ENCODE measurements around the gene EIF1B. TPM values are rescaled to one million over a fixed set of nuclear protein-coding genes. Genes with fewer than 3 reads are reported as not detected.
"Not testable (repeated sequence)": the region's sequence is repeated elsewhere in the genome, so short reads cannot be mapped to it uniquely, and the experiment has no call there.

EIF1B gene
- total RNA-seq, 4 donors from 2014 or later, result 18.5 to 68.7 (median 30.7) TPM

GRCh38 chr3:40268802-40269524, 40.5 kb upstream of the EIF1B start:
- DNase-seq, result no peak
- Histone ChIP-seq H3K27me3 (no peaks in the 10 kb centered on the region), H3K36me3 (no peaks in the 10 kb centered on the region), H3K9me3 (no peaks in the 10 kb centered on the region), H3K27ac (no peak overlapping the region), H3K4me3 (no peak overlapping the region), H3K4me1 (no peaks in the 10 kb centered on the region)
- TF ChIP-seq CTCF (IDR thresholded peaks at IDR 0.05) (no peak), POLR2A (IDR thresholded peaks at IDR 0.05) (no peak)
- intact Hi-C loops (cut with DNase I; ENCODE audit: low total_unique reads), result no loop called here

- H3K4me3 ChIP-seq, result no peak overlapping the region
- no peak for TF ChIP-seq POLR2A (IDR thresholded peaks at IDR 0.05)
- TF ChIP-seq CTCF (IDR thresholded peaks at IDR 0.05), result no peak
These were observed 30.7 kb upstream of the EIF1B start for GRCh38 chr3:40278791-40279190.

GRCh38 chr3:40281995-40282394, 27.5 kb upstream of the EIF1B start:
- Histone ChIP-seq H3K4me3 (no peak overlapping the region), H3K36me3 (no peaks in the 10 kb centered on the region), H3K9me3 (no peaks in the 10 kb centered on the region), H3K27me3 (no peaks in the 10 kb centered on the region), H3K4me1 (no peaks in the 10 kb centered on the region), H3K27ac (no peak overlapping the region)
- intact Hi-C loops (cut with DNase I; ENCODE audit: low total_unique reads), result no loop called here
- no peak for TF ChIP-seq CTCF (IDR thresholded peaks at IDR 0.05)
- TF ChIP-seq POLR2A (IDR thresholded peaks at IDR 0.05), result no peak
- DNase-seq, result no peak

More at GRCh38 chr3:40278791-40279190, 30.7 kb upstream of the EIF1B start:
- no peaks in the 10 kb centered on the region for H3K9me3 ChIP-seq
- no peaks in the 10 kb centered on the region for H3K36me3 ChIP-seq
- no peaks in the 10 kb centered on the region for H3K4me1 ChIP-seq
- H3K27me3 ChIP-seq, result no peaks in the 10 kb centered on the region
- intact Hi-C loops (cut with DNase I; ENCODE audit: low total_unique reads), result no loop called here
- no peak for DNase-seq
- H3K27ac ChIP-seq, result no peak overlapping the region

DNA sequence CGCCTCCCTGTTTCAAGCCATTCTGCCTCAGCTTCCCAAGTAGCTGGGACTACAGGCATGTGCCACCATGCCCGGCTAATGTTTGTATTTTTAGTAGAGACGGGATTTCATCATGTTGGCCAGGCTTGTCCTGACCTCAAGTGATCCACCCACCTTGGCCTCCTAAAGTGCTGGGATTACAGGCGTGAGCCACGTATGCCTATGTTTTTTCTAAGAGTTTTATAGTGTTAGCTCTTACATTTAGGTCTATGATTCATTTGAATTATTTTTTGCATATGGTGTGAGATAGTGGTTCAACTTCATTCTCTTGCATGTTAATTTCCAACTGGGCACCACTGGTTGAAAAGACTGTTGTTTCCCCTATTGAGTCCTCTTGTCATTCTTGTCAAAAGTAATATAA, 26.4 kb upstream of the EIF1B start:
- H3K27ac ChIP-seq; H3K4me1 ChIP-seq; intact Hi-C loops (cut with DNase I; ENCODE audit: low total_unique reads); H3K36me3 ChIP-seq; H3K4me3 ChIP-seq; DNase-seq; H3K27me3 ChIP-seq; H3K9me3 ChIP-seq: not testable (repeated sequence)

- intact Hi-C loops (cut with DNase I; ENCODE audit: low total_unique reads), result no loop called here
- no peaks in the 10 kb centered on the region for H3K27me3 ChIP-seq
- no peaks in the 10 kb centered on the region for H3K36me3 ChIP-seq
- no peak overlapping the region for H3K27ac ChIP-seq
- H3K9me3 ChIP-seq, result no peaks in the 10 kb centered on the region
- H3K4me3 ChIP-seq, result no peak overlapping the region
- no peaks in the 10 kb centered on the region for H3K4me1 ChIP-seq
- TF ChIP-seq POLR2A (IDR thresholded peaks at IDR 0.05) (no peak), CTCF (IDR thresholded peaks at IDR 0.05) (no peak)
- DNase-seq, result no peak
These were observed 22.3 kb upstream of the EIF1B start for GRCh38 chr3:40287248-40287647.

DNA sequence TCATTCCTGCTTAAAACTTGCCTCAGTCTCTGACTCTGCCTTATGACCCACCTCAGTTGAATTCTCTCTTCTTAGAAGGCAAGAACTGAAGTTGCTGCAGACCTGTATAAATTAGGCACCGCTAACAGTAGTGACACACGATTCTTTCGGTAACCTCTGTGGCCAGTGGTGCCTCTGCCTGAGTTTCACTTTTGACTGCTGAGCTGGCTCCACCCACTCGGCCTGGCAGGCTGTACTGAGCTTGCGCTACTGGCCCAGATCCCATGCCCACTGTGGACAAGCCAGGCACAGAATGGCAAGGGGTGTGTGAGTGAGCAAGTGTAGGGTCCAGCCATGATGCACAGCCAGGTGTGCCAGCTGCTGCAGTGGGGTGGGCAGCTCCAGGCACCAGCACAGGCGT, 19.1 kb upstream of the EIF1B start:
- no peak overlapping the region for H3K27ac ChIP-seq
- H3K4me1 ChIP-seq, result no peaks in the 10 kb centered on the region
- H3K9me3 ChIP-seq, result no peaks in the 10 kb centered on the region
- no peaks in the 10 kb centered on the region for H3K36me3 ChIP-seq
- no peaks in the 10 kb centered on the region for H3K27me3 ChIP-seq
- intact Hi-C loops (cut with DNase I; ENCODE audit: low total_unique reads), result no loop called here
- TF ChIP-seq POLR2A (IDR thresholded peaks at IDR 0.05), result no peak
- no peak for TF ChIP-seq CTCF (IDR thresholded peaks at IDR 0.05)
- H3K4me3 ChIP-seq, result no peak overlapping the region
- no peak for DNase-seq
